ENCODE measurements around the gene KRT82.
A peak's percentile ranks its signal among the peaks of the same experiment; 100 is the strongest.
"Not testable (repeated sequence)": the region's sequence is repeated elsewhere in the genome, so short reads cannot be mapped to it uniquely, and the experiment has no call there.

KRT82 gene

DNA sequence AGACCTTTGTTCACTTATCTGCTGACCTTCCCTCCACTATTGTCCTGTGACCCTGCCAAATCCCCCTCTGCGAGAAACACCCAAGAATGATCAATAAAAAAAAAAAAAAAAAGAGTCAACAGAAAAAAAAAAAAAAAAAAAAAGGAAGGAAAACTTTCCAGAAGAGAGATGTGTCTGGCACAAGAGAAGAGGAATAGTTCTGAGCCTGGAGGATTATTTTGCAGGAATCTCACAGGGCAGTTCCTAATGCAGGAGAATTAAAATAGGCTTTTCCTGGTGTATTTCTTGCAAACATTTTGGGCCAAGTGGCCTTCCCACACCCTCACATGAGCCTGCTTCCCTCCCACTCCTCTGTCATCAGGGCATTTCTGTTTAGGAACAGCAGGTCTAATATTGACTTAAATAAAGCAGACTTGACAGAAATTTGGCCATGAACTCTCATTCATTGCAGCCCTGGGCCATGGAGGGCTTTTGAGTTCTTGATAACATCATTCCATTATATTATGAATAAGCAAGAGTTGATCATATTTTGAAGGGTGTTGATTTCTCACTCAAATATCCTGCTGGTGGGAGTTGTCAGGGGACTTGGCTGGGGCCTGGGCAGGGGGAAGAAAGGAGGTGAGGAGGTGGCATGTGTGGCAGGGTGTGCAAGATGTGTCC, 4.6 kb upstream of the KRT82 start:
- DNase-seq, result not testable (repeated sequence)

DNA sequence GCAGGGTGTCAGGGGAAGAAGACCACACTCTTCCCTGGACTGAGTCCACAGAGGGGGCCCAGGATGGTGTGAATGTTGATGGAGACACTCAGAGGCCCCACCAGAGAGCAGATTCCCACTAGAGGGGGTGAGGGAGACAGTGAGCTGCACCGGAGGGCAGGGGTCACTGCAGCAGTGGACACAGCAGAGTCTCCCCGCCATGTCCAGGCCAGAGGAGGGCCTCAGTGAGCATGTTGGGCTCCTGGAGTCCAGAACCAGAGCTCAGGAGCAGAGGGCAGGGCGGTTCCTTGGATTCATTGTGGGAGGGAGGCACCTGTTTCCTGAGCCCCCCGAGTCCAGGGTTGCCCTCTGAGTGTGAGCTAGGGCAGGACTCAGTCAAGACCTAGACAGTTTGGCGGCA, 1.8 kb upstream of the KRT82 start:
- DNase-seq, result no peak

DNA sequence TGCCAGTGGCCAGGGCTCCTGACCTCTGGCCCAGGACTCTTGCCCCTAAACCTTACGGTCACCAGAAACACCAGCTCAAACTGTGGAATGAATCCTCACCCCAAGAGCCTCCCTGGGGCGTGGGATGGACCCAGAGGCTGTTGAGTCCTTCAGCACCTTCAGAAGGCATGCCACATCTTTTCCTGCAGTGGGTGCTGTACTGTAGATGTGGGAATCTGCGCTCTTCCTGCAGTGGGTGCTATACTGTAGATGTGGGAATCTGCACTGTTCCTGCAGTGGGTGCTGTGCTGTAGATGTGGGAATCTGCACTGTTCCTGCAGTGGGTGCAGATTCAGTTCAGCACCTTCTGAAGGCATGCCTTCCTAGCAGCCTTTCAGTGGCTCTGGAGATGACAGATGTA, 1.2 kb downstream of the KRT82 start:
- DNase-seq, result no peak

DNA sequence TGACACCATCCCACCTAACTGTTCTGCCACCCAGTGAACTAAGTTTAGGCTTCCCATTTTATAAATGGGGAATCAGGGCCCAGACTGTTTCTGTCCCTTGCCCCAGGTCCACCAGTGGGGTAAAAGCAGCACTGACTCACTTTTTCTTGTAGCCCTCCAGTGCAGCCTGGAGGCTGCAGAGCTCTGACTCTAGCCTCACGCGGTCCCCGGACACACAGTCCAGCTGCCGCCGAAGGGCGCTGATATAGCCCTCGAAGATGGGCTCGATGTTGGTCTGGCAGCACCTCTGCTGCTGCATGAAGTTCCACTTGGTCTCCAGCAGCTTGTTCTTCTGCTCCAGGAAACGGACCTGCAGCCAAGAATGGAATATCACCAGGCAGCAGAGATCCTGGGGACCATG, 2.6 kb downstream of the KRT82 start:
- no peak for DNase-seq

DNA sequence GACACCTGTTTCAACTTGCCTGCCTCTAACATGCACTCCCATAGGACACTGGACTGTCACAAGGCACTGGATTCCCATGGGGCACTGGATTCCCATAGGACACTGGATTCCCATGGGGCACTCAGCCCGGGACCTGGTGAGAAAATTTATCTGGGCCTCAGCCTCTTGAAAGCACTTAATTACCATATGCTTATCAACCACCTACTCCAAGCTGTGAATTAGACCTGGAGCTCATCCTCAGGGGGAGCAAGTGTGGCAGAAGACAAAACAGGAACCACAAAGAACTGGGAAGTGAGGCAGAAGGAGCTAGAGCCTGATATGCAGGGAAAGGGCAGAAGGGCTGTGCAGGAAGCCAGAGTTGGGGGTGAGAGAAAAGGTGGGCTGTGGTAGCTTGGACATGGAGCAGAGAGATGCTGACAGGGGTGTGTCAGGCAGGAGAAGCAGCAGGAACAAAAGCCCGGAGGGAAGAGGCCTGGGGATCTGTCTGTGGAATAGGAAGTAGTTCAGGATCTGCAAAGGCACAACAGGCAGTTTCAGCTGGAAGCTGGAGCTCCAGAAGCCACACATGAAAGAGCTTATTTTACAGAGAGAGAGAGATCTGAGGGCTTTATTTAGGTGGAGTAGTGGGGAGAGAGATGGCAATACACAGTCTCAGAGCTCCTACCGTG, 3.1 kb downstream of the KRT82 start:
- no peak for DNase-seq

DNA sequence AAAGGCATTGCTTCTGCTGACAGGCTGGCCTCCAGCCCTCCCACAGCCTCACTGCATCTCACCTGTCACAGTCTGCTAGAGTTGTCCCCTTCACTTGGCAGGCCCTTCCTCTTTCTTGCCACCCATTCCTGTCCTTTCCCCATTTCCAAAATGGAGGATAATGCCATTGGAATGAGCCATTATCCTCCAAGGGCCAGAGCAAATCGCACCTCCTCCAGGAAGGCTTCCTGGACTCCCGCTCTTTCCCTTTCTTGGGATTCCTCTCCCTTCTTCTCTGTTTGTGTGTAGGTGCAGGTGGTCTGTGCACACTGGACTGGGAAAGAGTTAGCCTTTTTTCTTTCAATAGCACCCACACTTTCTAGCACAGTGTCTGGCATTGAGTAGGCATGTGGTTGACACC, 3.8 kb downstream of the KRT82 start:
- no peak for DNase-seq

DNA sequence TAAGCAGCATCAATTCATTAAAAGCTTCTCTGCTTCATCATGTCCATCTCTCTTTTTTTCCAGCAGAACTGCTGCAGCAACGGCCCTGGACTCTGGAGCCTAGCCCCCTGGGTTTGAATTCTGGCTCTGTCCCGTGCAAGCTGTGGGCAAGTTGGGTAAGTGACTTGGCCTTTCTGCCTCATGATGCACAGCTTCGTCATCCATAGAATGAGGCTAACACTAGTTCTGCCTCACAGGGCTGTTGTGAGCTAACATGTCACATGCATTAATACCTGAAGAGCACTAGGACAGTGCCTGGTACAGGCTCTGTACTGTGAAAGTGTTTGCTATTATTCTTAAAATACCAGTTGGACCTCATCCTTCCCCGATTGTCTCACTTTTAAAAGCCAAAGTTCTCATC, 4.2 kb downstream of the KRT82 start:
- DNase-seq, result no peak

DNA sequence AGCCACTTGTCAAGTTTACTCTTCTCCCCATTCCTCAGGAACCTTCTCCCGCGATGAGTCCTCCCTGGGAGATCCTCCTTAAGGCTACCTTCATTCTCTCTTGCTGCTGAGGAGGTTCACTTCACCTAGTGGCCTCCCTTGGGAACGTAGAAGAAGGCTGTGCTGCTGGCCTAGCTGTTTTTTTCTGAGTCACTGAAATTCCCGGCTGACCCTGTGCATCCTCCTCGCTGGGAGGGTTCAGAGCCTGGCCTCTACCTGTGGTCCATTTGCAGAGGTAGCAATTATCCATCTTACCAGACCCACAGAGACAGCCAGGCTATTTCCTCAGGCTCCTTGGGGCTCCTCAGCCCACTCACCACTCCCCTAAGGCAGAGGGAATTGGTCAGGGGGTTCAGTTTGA, 4.6 kb downstream of the KRT82 start:
- no peak for DNase-seq

DNA sequence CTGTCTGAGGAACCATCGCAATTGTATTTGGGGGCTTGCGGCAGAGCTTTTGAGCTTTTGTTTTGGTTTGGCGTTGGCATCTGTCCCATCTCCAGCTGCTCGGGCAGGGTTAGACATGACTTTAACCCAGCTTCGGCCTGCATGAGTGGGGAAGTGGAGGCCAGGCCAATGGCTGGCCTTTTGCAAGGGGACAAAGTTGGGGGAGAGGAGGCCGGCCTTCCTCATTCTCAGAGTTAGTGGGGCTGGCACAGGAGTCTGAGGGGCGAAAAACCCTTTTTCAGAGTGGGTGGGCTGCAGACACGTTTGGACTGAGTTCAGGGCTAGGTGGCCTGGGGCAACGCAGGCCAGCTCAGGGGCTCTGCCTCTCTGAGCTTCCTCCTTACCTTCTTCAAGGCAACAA, 5.2 kb downstream of the KRT82 start:
- DNase-seq, result no peak

DNA sequence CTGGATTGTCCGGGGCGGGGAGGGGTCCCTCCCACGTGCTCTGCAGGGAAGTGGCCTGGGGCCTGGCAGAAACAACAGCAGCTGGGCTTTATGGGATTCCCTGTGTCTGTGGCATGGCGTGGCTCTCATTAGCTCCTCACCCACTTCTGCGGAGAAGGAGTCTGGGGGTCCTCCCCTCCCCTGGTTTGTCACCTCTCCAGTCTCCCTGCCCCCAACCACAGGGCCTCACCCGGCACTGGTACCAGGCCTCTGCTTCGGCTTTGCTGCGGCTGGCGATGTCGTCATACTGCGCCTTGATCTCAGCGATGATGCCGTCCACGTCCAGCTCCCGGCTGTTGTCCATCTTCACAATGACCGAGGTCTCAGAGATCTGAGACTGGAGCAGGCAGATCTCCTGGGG, 6.4 kb downstream of the KRT82 start:
- no peak for DNase-seq

DNA sequence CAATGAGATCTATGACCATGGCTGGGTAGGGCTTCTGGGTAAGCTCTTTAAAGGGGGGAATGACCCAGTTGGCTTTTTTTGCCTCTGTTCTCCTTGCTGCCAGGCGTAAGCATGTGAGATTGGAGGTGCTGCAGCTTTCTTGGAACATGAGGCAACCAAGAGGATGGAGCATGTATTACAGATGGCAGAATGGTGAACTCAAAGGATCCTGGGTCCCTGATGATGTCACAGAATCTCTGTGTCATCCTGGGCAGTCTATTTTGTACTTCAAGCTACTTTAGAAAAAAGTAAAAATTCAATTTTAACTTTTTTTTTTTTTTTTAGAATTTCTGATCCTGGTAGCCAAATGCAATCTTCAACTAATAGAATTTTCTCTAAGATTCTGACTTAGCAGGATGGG, 8.0 kb downstream of the KRT82 start:
- DNase-seq, result no peak

DNA sequence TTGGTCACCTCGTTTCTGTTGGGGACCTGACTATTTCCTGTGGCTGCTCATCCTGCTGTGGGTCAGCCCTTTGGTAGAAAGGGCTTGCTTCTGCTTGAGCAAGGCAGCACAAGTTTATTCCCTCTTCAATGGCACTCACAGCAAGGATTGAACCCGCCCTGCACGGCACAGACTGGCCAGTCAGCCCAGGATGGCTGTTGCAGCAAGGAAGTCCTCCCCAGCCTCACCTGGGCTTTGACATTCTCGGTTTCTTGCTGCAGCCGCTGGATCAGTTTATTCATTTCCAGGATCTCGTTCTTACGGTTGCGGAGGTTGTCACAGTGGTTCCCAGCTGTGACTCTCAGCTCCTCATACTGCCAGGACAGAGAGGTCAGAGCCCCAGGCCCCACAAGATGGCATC, 9.5 kb downstream of the KRT82 start:
- no peak for DNase-seq

DNA sequence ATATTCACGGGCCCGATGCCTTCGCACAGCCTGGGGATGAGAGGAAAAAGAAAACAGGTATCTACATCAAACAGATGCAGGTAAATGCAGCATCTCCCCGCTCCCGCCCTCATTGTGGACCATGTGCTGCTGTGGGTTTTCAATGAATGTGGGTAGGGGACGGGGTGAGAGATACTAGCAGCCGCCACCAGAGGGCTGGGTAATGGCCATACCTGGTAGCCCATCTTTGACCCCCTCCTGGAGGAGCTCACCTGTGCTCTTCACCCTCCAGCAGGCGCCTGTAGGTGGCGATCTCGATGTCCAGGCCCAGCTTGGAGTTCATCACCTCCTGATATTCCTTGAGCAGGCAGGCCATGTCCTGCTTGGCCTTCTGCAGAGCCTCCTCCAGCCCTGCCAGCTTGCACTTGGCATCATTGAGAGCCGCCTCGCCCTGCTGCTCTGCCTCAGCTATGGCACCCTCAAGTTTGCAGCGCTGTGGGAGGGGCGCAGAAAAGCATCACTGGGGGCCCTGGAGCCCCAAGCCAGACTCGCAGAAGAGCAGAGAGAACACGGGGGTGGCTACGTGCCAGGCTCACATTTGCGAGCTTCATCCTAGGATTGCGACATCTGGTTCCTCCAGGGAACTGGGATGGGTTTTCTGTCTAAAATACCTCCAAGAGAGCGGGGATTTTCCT, 10.2 kb downstream of the KRT82 start:
- DNase-seq, result no peak

DNA sequence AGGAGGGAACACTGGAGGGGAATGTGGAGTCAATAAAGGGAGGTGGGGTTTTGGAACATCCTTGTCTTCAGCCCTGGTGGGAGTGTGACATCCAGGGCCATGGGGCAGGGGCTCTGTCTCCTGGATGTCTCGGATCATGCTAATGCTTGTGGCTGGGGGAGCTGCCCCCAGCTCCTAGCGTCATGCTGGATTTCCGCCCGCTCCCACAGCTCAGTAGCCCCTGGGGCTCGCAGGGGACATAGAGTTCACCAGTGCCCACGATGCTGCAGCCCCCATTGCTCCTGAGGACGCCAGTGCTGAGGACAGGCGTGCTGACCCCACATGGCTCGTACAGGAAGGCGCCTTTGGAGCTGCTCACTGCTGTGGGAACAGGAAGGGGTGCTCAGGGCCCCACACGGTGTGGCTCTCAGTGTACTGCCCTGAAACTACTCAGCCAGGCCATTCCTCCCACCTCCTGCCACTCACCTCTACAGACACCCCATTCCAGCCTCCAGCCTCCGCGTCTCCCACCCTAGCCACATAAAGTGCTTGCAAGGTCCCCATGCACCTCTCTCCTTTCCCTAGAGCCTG, 11.2 kb downstream of the KRT82 start:
- DNase-seq, result no peak

DNA sequence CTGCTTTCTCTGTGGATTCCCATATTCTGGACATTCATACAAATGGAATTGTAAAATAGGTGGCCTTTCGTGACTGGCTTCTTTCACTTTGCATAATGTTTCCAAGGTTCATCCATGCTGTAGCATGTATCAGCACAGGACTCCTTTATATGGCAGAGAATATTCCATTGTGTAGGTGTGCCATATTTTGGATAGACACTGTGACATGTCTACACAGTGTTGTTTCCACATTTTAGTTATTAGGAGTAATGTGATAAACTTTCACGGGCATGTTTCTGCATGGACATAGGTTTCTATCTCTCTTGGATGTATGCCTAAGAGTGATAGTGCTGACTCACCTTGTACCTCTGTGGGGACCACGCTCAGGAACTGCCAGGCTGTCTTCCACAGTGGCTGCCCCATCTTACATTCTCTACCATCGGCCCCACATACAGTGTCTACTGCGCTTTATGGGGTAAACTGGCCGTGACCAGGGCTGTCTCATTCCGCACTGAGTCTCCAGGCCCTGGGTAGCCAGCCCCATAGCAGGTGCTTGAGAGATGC, 13.6 kb downstream of the KRT82 start:
- DNase-seq, result no peak

DNA sequence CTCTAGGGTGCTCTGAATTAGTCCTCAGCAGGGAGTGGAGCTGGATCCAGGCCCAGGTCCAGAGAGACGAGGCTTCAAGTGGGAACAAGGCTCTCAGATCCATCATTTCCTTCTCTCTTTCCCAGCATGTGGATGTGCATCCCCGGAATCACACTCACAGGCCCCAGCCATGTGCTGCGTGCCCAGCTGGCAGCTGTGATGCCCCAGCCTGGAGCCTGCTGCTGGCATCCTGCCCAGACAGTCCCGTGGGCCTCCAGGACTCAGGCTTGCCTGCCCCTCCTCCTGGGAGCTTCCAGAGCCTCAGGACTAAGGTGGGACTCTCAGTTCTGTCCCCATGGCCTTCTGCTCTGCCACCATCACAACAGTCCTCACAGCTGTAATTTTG, 14.5 kb downstream of the KRT82 start:
- peak in 10 of 14 donors; percentile 7 to 77 (median 32) for DNase-seq

DNA sequence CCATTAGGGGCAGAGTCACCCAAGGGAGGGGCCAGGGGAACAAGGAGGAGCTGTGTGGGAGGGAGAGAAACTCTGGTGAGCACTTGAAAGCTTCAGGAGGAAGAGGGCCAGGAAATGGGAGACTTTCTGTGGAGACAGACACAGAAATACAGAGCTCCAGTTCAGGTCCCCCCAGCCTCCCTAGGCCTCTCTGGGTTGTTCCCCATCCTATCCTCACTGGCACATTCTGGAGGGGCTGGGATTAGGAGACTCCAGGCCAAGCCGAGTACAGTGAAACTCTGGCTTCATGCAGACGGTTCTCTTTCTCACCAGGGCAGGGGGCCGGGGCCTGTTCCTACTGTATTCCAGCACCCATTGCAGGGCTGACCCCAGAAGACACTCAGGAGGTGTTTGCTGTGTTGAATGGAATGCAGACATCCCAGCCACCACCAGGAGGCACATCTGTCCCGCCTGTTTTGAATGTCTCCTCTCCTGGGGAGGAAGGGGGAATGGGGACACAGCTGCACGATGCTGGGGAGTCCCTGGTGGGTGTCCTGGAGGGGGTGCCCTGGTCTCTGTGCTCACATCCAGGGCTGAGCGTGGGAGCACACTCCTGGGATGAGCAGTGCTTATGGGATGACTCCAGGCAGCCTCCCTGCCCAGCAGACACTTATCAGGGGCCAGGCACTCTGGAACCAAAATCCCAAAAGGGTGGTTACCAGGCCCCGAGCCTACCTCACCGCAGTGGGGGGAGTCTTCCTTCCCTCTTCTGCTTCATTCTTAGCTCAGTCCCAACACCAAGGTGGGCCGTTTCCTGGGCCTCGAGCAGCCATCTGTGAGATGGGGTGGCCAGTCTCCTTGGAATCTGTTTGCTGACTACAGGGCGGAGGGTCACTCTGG, 15.2 kb downstream of the KRT82 start:
- DNase-seq, result peak in 1 of 14 donors; percentile 21

DNA sequence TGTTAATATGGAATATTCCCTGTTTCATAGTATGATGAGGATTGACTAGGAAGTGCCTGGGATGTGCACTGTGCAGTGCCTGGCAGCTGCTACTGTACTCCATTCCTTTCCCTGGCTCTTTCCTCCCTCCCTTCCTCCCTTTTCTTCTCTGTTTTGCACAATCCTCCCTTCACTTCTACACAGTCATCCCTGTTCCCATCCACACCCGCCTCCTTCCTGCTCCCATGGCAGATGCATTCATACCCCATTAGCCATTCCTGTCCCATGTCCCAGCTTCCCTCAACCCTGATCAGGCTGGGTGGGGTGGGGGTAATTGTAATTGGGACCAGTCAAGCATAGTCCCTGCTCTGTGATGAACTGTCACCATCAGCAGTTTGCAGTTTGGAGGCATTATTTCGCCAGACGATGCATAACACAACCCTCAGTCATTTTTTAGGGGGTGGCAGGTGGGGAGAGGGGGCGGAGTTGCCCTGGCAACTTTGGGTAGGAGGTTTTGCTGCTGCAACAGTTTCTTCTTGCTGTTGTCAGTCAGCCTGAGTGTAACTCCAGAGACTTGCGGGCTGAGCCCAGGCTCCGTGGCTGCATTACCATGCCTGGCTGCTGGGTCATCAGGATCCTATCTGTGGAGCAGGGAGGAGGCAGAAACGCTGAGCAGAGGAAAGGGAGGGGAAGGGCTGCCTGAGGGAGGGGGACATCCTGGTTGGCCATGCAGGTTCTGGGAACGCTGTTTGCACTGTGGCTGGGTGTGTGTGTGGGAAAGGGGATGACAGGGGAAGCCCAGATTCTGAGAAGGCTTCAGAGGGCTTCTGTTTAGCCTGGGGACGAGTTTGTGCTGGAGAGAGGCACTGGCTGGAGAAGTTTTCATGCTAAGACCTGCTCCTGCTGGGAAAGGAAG, 16.6 kb downstream of the KRT82 start:
- no peak for DNase-seq

DNA sequence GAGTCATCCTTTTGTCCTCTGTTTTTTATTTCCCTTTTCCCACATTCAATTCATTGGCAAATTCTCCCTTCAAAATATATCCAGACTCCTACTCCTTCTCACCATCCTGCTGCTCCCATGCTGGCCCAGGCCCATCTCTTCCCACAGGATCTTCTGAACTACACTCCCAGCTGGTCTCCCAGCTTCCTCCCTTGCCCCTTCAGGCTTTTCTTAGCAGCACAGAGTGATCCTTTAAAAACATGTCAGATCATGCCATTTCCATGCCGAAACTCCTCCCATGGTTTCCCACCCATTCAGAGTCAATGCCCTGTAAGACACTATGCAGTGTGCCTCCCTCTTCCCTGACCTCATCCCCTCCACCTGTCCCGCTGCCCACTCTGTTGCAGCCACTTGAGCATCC, 18.3 kb downstream of the KRT82 start:
- no peak for DNase-seq

DNA sequence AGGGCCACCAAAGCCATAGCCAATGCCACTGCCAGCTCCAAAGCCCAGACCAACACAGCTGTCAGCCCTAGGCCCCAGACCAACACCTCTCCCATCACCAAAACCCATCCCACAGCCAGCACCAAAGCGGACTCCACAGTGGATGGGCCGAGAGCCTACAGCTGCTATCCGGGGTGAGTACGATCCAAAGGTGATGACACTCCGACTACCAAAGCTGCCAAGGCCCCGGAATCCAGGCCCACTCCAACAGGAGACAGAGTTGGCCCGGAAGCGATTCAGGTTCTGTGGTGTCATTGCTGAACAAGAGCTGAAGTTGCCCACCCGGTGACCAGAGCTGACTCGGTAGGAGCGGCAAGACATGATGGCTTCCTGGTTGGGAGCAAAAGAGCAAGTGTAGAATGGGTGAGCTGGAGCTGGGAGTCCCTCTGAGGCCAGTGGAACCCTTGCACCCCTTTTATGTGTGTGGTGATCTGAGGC, 20.9 kb downstream of the KRT82 start, which contains the start of gene KRT84:
TSS of gene KRT84 (minus strand) at position 427 of the 477 bp plus-strand sequence. CDS start at position 360, 67 bp downstream.
- no peak for DNase-seq

DNA sequence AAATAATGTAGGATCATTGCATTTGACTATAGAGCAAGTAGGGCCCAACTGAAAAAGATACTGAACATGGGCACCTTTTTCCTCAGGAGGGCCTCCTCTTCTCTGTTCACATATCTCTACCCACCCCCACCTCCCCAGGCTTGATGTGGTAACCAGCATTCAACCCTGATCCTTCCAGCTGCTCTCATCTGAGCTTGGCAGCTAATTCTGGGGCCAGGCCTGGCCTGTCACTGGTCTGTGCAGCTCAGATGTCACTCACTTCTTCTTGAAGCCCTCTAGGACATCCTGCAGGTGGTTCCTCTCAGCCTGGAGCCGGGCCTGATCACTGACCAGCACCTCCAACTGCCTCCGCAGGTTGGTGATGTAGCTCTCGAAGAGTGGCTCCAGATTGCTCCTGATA, 22.8 kb downstream of the KRT82 start:
- no peak for DNase-seq
